Panc1 (cell line): ENCODE data around the gene SLIT3. TPM values are rescaled to one million over a fixed set of nuclear protein-coding genes. Genes with fewer than 3 reads are reported as not detected.

ENCODE experiments used
- ATAC-seq: fragments of 200-7000 bp; cut with Tn5 transposase; 2 replicates; pipeline ENCODE4 v1.9.1; 2020; ENCODE audit warnings: mild to moderate bottlenecking, moderate library complexity
- BruUV-seq: library from RNA; stranded (reverse); fragments of 400-500 nt; replicated peaks from 2 replicates; lab custom pipeline; 2021; lab: Mats Ljungman, UMichigan
- CTCF ChIA-PET: fragments of 300-600 bp; sonication (Branson Sonifier 250); formaldehyde crosslinking; loops from one replicate; lab custom pipeline; 2022; ENCODE audit warnings: antibody characterized with exemption; lab: Charles Lee
- POLR2A ChIA-PET: fragments of 300-600 bp; sonication (Branson Sonifier 250); formaldehyde crosslinking; loops from one replicate; lab custom pipeline; 2022; ENCODE audit warnings: antibody characterized with exemption; lab: Charles Lee
- DNase-seq: peaks from one replicate; pipeline ENCODE4 v3.0.0-alpha.2; 2010; ENCODE audit warnings: low read depth, low spot score
- H3K27ac ChIP-seq: 2 replicates; pipeline ENCODE4 v1.5.1; 2011; ENCODE audit warnings: mild to moderate bottlenecking, low read length, inconsistent platforms
- H3K27me3 ChIP-seq: fragments of 200-500 bp; sonication (Bioruptor generic); 2 replicates; pipeline ENCODE4 v1.6.0; 2014; ENCODE audit warnings: low read length, inconsistent platforms; ENCODE audit not compliant: control insufficient read depth, insufficient read depth
- H3K36me3 ChIP-seq: fragments of 200-500 bp; sonication (Bioruptor generic); 2 replicates; pipeline ENCODE4 v1.5.1; 2014; ENCODE audit warnings: inconsistent platforms, mild to moderate bottlenecking, low read length, moderate library complexity; ENCODE audit not compliant: control insufficient read depth, insufficient read depth
- H3K4me1 ChIP-seq: 2 replicates; pipeline ENCODE4 v1.5.1; 2011; ENCODE audit warnings: inconsistent platforms, mild to moderate bottlenecking, low read length, moderate library complexity; ENCODE audit not compliant: control insufficient read depth, insufficient read depth
- H3K4me3 ChIP-seq, 2 experiments: 2 replicates each; pipeline ENCODE4 v1.5.1; 2011 to 2012; ENCODE audit warnings: low read depth in 2 of 2, low read length in 2 of 2, mild to moderate bottlenecking in 2 of 2, inconsistent platforms in 1 of 2, moderate library complexity in 1 of 2
- H3K9me3 ChIP-seq: fragments of 200-500 bp; sonication (Bioruptor generic); 2 replicates; pipeline ENCODE4 v1.5.1; 2014; ENCODE audit warnings: low read depth, mild to moderate bottlenecking, inconsistent platforms, low read length, moderate library complexity; ENCODE audit not compliant: control insufficient read depth, insufficient read depth
- POLR2AphosphoS5 ChIP-seq: IDR thresholded peaks from 2 replicates; pipeline ENCODE4 v1.6.1; 2012; ENCODE audit warnings: mild to moderate bottlenecking, low read depth, low read length, moderate library complexity
- SIN3A ChIP-seq: IDR thresholded peaks from 2 replicates; pipeline ENCODE4 v1.6.1; 2012; ENCODE audit warnings: low read depth, mild to moderate bottlenecking, low read length, moderate library complexity, borderline replicate concordance; ENCODE audit not compliant: insufficient read depth
- TCF7L2 ChIP-seq: IDR thresholded peaks from 2 replicates; pipeline ENCODE4 v1.6.1; 2011; ENCODE audit warnings: mild to moderate bottlenecking, low read depth, low read length, inconsistent platforms
- in situ Hi-C: cut with HindIII; loops from 2 replicates; pipeline ENCODE4 v1.10.0; 2016; ENCODE audit warnings: low sequenced_read_pairs, low pct_unique_long_range_greater_than_20kb
- intact Hi-C: fragments of 100-400 bp; cut with micrococcal nuclease; formaldehyde crosslinking; loops from one replicate; pipeline ENCODE4 v1.10.0; 2022; ENCODE audit not compliant: unreplicated experiment
- total RNA-seq: library from RNA; stranded (reverse); gene quantifications from one replicate; pipeline ENCODE4 v1.2.1, GENCODE V29; 2021; ENCODE audit not compliant: unreplicated experiment
- TF ChIP-seq, protein P1 (sequence below): fragments of 450-650 bp; IDR thresholded peaks from 2 replicates; pipeline ENCODE4 v1.5.1; 2017; ENCODE audit warnings: mild to moderate bottlenecking
- TF ChIP-seq, protein P2 (sequence below), 2 experiments: IDR thresholded peaks; 2 replicates each; pipeline ENCODE4 v1.6.1; 2011 to 2012; ENCODE audit warnings: low read depth in 2 of 2, control low read depth in 1 of 2, low read length in 1 of 2, mild to moderate bottlenecking in 1 of 2, moderate library complexity in 1 of 2; ENCODE audit not compliant: insufficient read depth in 1 of 2

Gene SLIT3
- total RNA-seq, 1 experiment from 2014 or later = 26.4 TPM

GRCh38 chr5:169171515-169171914 lies 129.4 kb downstream of the SLIT3 start:
- Histone ChIP-seq H3K4me1 (no peaks in the 10 kb centered on the region), H3K4me3 (no peak overlapping the region), H3K9me3 (no peaks in the 10 kb centered on the region), H3K27me3 (no peaks in the 10 kb centered on the region), H3K27ac (no peak overlapping the region), H3K36me3 (no peaks in the 10 kb centered on the region)
- ChIA-PET CTCF (no interaction called here), POLR2A (no interaction called here)
- intact Hi-C loops (no loop called here), in situ Hi-C loops (no loop called here)
- no TSS peak for BruUV-seq
- no peak for DNase-seq
- TF ChIP-seq POLR2AphosphoS5 (no peak), TCF7L2 (no peak), SIN3A (no peak)
- TF ChIP-seq, protein P1, sequence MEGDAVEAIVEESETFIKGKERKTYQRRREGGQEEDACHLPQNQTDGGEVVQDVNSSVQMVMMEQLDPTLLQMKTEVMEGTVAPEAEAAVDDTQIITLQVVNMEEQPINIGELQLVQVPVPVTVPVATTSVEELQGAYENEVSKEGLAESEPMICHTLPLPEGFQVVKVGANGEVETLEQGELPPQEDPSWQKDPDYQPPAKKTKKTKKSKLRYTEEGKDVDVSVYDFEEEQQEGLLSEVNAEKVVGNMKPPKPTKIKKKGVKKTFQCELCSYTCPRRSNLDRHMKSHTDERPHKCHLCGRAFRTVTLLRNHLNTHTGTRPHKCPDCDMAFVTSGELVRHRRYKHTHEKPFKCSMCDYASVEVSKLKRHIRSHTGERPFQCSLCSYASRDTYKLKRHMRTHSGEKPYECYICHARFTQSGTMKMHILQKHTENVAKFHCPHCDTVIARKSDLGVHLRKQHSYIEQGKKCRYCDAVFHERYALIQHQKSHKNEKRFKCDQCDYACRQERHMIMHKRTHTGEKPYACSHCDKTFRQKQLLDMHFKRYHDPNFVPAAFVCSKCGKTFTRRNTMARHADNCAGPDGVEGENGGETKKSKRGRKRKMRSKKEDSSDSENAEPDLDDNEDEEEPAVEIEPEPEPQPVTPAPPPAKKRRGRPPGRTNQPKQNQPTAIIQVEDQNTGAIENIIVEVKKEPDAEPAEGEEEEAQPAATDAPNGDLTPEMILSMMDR = no peak
- TF ChIP-seq, protein P2, sequence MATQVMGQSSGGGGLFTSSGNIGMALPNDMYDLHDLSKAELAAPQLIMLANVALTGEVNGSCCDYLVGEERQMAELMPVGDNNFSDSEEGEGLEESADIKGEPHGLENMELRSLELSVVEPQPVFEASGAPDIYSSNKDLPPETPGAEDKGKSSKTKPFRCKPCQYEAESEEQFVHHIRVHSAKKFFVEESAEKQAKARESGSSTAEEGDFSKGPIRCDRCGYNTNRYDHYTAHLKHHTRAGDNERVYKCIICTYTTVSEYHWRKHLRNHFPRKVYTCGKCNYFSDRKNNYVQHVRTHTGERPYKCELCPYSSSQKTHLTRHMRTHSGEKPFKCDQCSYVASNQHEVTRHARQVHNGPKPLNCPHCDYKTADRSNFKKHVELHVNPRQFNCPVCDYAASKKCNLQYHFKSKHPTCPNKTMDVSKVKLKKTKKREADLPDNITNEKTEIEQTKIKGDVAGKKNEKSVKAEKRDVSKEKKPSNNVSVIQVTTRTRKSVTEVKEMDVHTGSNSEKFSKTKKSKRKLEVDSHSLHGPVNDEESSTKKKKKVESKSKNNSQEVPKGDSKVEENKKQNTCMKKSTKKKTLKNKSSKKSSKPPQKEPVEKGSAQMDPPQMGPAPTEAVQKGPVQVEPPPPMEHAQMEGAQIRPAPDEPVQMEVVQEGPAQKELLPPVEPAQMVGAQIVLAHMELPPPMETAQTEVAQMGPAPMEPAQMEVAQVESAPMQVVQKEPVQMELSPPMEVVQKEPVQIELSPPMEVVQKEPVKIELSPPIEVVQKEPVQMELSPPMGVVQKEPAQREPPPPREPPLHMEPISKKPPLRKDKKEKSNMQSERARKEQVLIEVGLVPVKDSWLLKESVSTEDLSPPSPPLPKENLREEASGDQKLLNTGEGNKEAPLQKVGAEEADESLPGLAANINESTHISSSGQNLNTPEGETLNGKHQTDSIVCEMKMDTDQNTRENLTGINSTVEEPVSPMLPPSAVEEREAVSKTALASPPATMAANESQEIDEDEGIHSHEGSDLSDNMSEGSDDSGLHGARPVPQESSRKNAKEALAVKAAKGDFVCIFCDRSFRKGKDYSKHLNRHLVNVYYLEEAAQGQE (IDR thresholded peaks at IDR 0.05; ENCODE audit: insufficient read depth in 1 of 2, low read depth in 2 of 2, low read length in 1 of 2) = no peak
- ATAC-seq = no peak

DNA sequence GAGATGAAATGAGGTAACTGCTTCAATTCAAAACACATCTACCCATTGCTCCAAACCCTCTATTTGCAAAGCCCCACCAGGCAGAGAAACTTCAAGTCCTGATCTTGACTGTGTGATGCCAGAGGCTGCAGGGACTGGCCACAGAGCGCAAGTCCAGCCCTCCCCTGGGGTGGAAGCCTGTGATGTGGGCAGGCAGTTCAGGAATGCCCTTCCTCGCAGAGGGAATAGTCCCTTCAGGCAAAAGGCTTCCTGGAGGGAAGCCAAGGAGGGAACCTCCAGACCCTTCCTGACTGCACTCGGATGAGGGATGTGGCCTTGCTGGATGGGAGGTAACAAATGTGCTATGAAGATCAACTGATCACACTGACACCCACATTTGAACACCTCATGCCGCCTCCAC lies 131.2 kb downstream of the SLIT3 start:
- Histone ChIP-seq H3K4me3 (no peak overlapping the region), H3K27me3 (no peaks in the 10 kb centered on the region), H3K36me3 (no peaks in the 10 kb centered on the region), H3K27ac (no peak overlapping the region), H3K4me1 (no peaks in the 10 kb centered on the region), H3K9me3 (no peaks in the 10 kb centered on the region)
- TF ChIP-seq TCF7L2 = no peak
- TF ChIP-seq, protein P2 (IDR thresholded peaks at IDR 0.05; ENCODE audit: insufficient read depth in 1 of 2, low read depth in 2 of 2, low read length in 1 of 2) = no peak
- no peak for TF ChIP-seq POLR2AphosphoS5
- TF ChIP-seq SIN3A = no peak
- TF ChIP-seq, protein P1 = no peak
- in situ Hi-C loops (no loop called here), intact Hi-C loops (no loop called here)
- DNase-seq (no peak), ATAC-seq (peak; percentile 42; the same call in 1 of the 2 replicates)
- ChIA-PET CTCF (no interaction called here), POLR2A (no interaction called here)
- BruUV-seq = no TSS peak
